NCI-H2081 (cell line): Measurements from ENCODE around the gene PAX3.
A peak's percentile ranks its signal among the peaks of the same experiment; 100 is the strongest.

Source experiments
- DNase-seq, 2 experiments: peaks; one replicate each; lab custom pipeline; 2025; lab: John Stamatoyannopoulos, UW

Gene PAX3

GRCh38 chr2:222310747-222311318 is 12.0 kb upstream of the PAX3 start:
- DNase-seq, result no peak

DNA sequence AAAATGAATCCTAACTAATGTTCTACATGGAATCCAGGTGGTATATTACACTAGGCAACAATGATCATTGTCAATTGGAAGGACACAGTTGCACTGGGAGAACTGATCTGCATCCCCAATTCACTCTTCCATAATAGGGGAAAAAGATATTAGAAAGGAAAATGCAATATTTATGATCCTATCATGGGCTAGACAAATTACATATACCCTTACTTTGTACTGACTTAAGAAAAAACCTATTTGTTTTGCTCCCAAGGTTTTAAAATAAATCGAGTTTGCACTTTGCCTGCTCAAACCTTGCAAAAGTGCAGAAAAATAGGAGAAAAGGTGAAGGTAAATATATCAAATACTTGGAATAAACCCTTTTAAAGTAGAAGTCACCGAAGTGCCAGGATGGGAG is 11.0 kb upstream of the PAX3 start:
- DNase-seq, result no peak

DNA sequence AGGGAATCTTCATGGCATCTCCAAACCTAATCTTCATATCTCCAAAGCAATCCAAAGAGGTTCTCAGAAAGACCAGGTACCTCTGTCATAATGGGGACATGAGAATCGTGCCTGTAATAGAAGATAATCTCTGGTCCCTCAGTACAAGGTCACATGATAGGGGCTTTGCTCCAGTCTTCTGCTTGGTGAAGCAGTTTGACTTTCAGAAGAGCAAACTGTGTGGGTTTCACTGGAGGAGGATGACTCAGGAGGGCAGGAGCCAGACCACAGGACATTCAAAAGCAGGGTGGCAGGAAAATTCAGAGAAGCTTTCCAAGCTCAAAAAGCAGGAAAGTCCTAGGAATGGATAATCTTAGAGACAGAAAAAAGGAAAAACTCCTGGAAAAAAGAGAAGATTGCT is 10.6 kb upstream of the PAX3 start:
- DNase-seq, result no peak

- no peak for DNase-seq
Measured at GRCh38 chr2:222307978-222308730, 9.4 kb upstream of the PAX3 start.

DNA sequence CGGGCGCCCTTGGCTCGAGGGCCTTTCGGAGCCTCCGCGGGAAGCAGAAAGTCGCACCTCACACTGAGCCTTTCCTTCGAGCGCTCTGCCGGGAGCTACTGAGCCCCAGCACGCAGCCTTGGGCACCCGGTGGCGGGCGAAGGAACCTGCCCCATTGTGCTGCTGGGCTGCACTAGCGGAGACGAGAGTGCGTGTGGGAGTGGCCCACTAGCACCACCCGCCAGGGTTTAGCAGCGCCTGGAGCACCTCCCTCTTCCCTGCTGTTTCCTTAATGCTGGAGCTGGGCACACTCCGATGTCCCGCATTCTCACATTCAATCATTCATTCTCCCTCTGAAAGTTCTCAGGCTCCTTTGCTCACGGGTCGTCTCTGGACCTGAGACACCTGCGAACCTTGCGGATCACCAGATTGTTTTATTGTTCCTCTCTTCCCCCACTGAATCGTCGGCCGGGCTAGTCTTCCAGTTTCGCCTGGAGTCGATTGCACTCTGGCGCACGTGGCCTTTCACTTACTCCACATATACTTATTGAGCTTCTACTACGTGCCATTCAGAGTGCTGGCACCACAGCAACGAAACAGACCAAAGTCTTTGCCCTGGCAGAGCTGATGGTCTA is 8.5 kb upstream of the PAX3 start:
- no peak for DNase-seq

- DNase-seq, result no peak
Measured at GRCh38 chr2:222306393-222307142, 7.8 kb upstream of the PAX3 start.

- peak; percentile 59 to 76 for DNase-seq
Measured at GRCh38 chr2:222305516-222306392, 7.0 kb upstream of the PAX3 start.

DNA sequence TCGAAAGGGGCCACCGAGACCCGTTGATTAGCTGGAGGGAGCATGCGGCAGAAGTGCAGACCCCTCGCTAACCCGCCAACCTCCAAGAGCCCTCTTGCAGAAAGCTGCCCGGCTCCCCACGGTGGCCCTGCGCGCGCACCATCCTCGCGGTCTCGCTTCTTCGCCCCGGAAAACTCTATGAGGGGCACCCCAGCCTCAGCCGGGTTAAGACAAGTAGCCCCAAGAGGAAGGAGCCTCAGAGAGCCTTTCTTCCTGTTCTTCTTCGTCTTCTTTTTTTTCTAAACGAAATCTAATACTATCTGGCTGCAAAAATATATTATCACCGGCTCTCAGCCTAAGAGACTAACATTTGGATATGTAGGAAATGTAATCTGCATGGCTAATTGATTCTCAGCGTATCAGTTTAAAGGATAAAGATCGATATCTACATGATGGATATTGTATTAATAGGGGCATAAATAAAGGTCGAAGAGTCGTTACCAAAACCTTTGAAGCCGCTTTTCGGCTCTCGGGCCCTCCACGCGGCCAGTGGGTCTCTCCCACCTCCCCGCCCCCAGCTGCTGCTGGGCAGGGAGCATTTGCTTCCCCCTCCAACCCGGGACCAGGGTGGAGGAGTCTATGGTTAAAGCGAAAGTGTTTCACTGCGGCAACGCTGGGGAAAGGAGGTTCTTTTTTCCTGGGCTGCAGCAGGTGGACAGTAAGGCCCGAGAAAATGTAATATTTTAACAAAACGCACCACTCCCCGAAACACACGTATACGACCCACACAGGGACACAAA is 6.1 kb upstream of the PAX3 start:
- DNase-seq, result peak; percentile 38 to 70

DNA sequence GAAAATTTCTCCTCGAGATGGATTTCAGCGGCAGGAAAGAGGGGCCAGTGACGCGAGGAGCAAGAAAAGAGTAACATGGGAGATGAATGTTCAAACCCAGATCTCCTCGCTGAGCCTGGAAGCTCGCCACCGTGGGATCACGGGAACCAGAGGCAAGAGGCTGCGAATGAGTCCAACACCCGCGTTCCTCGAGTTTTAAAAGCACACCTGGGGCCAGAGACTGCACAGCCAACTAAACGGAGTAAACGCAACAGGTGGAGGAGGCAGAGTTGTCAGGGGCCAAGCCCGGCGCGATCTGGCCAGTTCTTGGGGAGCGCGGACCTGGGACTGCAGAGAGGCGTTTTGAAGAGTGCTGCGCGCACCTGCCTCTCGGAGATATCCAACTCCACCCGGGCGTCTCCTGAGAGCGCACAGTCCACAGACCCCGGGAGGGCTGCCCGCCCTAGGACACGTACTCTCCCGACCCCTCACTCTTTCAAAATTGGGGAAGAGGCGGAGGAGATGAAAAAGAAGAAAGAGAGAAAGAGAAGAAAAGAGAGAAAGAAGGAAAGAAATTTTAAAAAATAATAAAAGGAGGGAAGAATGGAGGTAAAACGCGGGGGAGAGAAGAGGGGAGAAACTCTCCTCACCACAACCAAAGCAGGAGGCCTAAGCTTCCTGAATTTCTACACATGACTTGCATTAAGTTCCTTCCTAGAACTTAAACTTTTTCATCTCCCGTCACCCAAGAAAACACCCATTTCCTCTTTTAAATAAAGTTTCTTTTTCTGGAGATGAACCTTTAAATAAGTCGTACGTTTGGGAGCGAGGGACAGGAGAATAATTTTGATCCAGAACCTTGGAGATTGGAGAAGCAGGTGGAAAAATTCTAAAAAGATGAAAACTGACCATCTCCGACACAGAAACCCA is 5.3 kb upstream of the PAX3 start:
- no peak for DNase-seq

DNA sequence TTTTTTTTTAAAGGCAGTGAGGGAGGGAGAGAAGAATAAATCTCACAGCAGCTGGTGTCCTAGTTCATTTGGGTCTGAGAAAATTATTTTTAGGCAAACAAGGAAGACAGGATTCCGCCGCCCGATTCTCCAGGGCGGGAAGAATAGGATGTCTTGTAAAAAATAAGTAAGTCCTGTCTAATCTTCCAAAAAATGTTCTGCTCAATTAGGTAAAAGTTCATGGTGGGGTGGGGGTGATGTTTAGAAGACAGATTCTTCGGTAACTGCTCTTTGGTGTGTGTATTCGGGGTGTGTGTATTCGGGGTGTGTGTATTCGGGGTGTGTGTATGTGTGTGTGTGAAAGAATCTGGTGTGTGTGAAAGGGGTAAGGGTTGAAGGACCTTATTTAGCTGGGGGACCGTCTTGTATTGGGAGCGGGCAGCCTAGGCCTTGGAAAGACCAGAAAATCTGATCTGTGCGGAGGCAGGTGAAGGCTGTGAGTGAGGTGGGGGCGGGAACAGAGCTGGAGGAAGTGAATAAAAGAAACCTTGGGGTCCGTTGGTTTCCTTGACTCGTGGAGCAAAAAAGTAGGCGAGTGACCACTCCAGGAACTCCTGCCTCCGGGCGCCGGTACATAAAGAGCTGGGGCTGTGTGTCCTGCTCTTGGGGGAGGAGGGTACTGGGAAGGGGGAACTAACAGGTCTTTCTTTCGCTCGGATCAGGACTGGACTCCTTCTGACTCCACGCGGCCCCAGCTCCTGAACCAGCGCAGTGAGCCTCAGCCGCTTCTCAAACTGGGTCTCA is 4.4 kb upstream of the PAX3 start:
- no peak for DNase-seq

- no peak for DNase-seq
Measured at GRCh38 chr2:222302178-222303018, 3.6 kb upstream of the PAX3 start.

GRCh38 chr2:222301796-222302118 is 3.0 kb upstream of the PAX3 start:
- DNase-seq, result no peak

GRCh38 chr2:222301053-222301795 is 2.4 kb upstream of the PAX3 start:
- DNase-seq, result no peak

DNA sequence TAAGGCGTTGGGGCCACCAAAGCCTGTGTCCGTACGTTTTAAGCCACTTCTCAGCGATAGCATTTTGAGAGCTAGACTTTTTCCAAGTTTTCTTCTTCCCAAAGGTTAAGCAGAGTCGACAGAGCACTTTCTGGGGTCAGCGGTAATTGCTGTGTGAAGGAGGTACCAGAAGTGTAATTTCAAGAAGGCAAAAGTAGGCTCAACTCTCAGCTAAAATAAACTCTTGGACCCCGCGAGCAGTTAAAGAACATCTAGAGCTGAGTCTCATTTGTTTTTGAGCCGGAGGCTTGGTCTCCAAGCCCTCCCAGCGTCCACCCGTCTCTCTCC is 1.9 kb upstream of the PAX3 start:
- DNase-seq, result no peak

DNA sequence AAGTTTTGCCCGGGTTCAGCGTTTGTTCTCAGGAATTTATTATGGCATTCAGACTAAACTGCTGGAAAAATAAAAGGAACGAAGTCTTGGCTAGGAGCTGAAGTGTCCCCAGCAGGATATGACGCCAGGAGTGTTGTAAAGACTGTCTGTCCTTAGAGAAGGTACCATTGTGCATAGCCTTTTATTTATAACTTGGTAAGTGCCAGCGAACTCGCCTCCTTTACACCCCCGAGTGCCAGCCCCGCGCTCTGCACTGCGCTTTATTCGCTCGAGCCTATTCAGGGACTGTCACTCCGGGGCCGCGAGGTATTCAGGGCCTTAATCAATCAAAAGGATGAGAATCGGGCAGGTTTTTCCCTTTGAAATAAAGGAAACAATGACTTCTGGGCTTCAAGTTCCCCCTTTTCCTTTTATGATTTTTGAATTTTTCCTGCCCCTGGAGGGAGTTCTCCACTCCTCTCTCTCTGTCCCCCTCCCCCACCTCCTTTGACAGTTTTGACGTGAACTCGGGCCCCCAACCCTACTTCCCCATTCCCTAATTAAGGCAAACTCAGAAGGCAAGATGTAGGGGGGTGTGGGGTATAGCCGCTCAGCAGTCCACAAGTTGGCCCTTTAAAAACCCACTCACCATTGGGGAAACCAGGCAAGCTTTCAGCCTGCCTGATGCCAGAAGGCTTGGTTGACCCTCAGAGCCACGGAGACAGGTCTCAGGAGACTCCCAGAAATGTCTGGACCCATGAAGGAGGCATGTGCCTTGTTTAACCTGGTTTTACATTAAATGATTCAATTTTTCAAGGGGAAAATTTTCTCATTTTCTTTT is 1.3 kb upstream of the PAX3 start:
- DNase-seq, result no peak

DNA sequence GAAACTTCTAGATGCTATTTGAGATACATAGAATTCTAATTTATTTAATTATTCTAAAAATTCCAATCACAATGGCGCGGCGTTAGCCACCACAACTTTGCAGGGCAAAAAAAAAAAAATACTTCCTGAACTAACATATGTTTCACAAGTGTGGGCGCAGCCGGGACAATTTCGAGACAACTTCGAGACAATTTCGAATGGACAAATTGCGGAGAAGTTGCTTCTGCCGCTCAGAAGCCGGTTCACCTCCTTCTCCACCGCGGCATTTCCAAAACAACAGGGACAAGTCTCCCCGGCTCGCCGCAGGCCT is 842 bp downstream of the PAX3 start:
- DNase-seq, result no peak

DNA sequence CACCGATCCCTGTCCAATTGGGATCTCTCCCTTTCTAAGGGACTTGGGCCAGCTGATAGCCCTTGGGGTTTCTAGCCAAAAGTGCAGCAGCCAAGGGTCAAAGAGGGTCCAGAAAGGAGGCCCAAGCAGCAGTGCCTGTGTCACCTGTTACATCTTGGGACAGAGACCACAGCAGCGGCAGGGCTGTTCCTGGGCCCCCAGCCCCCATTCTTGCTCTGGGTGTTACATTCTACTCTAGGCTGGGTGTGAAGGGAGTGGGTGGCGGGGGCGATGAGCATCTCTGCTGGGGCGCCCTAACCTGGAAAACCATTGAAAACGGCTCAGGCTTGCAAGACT is 1.2 kb downstream of the PAX3 start:
- no peak for DNase-seq
